NCI-H1092 (cell line): ENCODE results near the gene AMBP.

Experiments
- DNase-seq: peaks from one replicate; lab custom pipeline; 2025; lab: John Stamatoyannopoulos, UW

Gene AMBP

GRCh38 chr9:114072184-114073140 is 5.6 kb downstream of the AMBP start:
- peak; percentile 33 for DNase-seq

GRCh38 chr9:114071197-114071795 is 6.8 kb downstream of the AMBP start:
- DNase-seq = no peak

DNA sequence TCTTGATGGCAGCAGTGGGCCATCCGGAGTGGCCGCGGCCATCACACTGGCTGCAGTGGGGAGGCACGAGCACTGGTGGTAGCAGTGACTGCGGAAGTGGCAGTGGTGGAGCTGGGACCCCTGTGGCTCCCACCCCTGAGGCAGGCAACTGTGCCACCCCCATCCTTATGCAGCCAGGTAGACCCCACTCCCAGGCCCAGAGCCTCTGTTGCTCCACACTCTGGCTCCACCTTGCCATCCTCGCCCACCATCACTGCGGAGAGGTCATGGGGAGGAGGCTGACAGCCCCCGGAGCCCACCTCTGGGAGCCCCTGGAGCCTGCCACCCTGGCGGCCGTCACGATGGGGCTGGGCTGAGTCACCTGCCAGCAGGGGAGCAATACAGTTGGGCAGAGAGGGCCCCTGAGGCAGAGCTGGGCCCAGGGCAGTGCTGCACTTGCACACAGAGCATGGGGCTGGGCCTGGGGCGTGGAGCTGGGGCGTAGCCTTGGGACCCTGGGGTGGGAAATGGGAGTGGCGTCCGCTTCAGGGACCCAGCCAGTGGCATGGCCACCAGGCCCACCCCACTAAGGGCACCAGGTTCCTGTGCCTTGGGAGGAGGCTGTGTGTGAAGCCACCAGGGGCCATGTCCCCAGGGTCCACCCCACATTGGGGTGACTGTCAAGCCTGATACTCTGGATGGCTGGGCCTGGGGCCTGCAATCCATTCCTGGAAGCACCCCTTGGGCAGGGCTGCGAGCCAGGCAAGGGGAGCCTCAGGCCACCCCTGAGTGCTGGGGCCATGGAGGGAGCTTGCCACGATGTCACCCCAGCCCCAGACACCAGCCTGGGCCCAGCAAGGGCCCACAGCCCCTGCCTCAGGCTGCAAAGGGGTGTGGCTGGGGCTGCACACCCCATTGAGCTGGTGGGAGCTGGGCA is 7.7 kb downstream of the AMBP start:
- DNase-seq = no peak

DNA sequence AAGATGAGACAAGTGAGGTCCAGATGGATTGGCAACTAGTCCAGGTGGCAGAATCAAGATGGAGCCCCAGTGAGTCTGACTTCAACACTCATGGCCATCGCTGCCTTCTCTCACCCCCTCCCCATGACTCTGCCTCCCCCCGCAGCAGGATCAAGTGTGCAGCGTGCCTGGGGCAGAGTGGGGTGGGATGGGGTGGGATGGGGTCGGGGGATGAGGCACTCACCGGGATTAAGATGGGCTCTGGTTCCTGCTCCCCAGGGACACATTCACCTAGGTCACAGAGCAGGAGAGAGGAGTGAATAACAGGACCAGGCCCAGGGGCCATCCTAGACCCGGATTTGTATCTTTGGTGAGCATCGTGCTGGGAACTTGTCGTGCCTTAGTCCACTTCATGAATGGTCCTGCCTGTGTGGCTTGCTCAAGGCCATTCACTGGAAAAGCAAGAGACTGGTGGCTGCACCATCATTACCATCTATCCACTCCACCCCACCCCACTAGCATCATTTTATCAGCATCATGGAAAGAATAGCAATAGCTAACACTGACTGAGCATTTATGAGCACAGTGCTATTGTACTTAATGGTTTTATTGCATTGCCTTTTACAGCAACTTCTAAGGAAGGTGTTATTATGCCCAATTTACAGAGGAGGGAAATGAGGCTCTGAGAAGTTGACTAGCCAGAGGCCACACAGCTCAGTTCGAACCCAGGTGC is 8.5 kb downstream of the AMBP start:
- no peak for DNase-seq

DNA sequence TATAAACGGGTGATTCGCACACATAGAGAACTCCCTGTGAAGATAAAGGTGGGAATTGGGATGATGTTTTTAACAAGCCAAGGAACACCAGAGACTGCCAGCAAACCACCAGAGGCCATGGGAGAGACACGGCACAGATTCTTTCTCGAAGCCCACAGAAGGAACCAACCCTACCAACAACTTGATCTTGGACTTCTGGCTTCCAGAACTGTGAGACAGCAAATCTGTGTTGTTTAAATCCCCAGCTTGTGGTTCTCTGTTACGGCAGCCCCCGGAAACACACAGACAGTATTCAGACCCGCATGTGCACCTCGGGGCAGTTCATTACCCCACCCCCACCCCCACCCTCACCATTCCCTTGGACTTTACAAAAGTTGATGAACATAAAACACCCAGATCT is 12.8 kb downstream of the AMBP start:
- no peak for DNase-seq

GRCh38 chr9:114061830-114062474 is 16.1 kb downstream of the AMBP start:
- no peak for DNase-seq

DNA sequence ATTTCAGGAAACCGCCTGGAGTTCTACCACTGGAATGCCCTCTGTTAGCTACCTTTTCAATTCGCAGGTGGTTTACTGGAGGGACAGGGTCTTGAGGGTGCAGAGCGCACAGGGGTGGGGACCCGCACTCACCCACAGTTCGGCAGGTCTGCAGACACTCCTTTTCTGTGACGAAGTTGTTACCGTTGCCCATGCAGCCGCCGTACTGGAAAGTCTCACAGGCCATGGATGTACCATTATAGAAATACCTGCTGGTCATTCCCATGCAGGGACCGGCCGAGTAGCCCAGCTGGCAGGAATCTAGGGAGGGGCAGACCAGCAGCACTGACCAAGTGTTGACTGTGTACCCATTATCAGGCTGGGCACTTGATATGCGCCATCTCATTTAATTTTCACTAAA is 16.8 kb downstream of the AMBP start:
- DNase-seq = no peak

DNA sequence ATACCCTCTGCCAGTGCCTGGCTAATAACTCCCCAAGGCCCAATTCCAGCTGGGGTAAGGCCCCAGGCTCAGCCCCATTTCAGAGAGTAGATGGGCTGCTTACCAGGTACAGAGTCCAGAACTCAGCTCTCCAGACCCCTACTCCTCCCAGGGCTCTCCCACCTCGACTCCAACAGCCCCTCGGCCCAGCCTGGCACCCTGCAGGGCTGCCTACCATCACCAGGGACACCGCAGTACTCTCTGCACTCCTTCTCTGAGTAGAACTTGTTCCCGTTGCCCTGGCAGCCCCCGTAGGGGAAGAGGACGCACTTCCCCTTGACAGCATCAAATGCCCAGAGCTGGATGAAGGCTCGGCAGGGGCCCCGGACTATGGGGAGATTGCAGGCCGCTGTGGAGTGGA is 17.4 kb downstream of the AMBP start:
- no peak for DNase-seq

- no peak for DNase-seq
These were observed 18.0 kb downstream of the AMBP start for GRCh38 chr9:114060070-114060469.

DNA sequence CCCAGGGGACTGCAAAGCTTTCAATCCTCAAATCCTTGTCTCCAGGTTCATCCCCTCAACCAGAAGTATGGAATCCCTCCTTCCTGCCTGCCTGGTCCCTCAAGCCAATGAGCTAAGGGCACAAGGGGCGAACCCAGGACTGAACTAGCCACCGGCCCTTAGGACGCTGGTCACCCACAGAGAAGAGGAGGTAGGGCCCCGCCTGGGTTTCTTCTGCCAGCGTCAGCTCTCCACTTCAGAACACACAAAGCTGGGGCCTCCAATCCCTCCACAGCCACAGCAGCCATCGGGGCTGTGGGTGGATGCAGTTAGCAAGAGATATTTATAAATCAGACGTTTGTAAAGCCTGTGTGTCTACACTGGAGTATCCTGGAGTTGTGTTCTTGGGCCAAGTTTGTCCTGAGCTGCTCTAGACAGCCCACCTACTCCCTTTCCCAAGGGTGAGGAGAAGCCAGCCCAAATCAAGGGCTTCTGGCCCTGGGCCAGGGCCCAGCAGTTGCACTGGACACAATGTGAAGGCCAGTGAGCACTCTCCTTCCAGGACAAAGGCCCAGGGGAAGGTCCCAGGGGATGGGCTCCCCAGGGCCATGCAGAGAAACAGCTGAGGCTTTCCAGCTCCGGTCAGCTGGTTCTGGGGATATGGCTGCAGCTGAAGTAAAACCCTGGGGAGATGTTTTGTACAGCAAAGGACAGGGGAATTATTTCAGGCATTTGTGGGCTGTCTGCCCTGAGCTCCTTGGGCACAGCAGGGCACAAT is 18.9 kb downstream of the AMBP start:
- no peak for DNase-seq

GRCh38 chr9:114058688-114059046 is 19.4 kb downstream of the AMBP start:
- no peak for DNase-seq

DNA sequence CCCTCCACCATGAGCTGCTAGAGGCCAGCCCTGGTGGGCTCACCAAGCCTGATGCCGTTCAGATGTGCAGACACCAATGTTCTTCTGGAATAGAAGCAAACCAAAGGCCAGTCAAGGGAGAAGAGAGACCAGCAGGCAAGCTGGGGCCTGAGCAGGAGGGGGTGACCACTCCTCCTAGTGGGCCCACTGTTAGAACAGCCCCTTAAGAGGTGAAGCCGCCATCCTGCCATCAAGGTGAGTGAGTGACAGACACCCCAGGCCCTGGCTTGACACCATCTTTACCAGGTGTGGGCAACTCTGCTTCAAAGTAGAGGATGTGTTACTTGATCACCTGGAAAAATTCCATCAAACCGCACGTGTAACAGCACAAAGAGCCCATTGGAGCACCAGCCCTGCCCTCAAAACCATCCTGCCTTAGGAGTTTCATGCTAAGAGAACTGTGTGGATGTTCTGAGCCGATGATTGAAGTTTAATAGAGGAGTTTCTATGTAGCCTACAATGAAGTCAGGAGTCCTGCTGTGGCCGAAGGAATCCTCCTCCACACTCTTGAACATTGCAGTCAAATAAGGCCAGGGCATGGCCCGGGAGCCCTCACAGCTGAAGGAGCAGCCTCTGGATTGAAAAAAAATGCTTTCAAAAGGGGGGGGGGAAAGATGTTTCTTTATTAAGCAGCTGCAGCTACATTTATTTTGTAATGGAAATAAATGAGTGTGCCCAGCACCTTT is 20.8 kb downstream of the AMBP start:
- no peak for DNase-seq

GRCh38 chr9:114056527-114056926 is 21.6 kb downstream of the AMBP start:
- DNase-seq = no peak

- no peak for DNase-seq
These were observed 22.2 kb downstream of the AMBP start for GRCh38 chr9:114055894-114056293.

DNA sequence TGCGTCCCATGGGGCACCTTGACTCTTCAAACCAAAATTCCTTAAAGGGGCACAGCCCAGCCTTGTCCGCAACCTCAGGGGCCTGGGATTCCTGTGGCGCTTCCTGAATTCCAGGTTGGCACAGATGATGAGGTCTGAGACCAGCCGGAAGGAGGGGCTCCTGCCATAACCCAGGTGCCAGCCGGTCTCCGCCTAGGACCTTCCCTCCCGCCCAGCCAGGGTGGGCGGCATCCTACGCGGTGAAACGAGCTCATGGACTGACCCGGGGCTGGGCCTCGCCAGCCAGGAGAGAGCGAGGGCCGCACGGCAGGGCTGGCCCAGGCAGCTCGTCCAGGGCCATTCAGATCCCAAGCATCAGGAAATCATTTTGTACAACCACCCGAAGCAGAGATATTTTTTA is 23.0 kb downstream of the AMBP start:
- DNase-seq = no peak

GRCh38 chr9:114054191-114054690 is 23.9 kb downstream of the AMBP start:
- DNase-seq = no peak

DNA sequence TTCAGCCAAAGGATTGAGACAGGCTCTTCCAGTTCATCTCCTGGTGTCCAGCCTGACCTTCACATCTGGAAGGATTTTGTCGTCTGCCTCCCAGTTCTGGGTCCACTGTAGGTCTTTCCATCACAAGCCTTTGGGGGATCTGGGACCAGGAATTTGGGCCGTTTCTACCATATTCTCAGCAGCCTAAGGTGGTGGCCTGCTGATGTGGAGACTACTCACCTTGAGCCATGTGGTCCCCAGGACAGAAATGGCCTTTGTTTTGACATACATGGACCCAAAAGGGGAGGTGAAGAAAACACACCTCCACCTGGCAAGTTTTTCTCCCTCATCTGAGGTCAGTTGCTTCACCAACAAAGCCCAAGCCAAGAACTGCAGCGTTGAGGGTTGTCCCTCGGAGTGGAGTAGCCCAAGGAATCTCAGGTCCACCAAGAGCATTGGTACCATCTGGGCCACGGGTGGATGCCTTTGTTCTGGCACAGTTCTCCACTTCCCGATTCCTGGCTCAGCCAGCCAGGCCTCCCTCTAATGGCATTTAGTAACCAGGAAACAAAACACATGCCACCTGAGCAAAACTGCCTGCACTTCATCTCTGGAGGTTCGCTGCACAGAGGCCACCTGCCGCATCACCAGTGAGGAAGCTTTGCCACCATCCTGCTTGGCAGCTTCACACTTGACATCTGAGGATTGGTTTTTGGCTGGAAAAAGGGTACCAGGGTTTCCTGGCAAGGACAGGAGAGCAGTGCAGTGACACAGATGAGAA is 24.7 kb downstream of the AMBP start:
- DNase-seq = no peak

DNA sequence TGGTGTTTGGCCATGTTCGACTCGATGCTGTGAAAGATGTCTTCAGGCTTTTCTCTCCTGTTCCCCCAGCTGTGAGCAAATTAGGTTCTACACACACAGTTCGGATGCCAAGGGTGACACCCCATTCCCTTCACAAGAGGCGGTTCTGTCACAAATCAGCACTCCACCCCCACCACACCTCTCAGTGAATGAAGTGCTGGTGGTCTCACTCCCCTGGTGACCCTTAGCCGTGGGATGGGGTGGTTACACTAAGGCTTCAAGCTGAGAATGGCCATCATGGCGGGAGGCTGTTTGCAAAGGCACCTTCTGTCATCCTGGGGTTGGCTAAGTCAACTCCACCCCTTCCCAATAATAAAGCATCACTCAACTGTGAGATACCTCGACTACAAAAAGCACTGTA is 26.4 kb downstream of the AMBP start:
- no peak for DNase-seq

GRCh38 chr9:114051281-114051680 is 26.8 kb downstream of the AMBP start:
- DNase-seq = no peak
